GM03348 (cell line): Measurements from ENCODE around the gene SMIM35.
"Not testable (repeated sequence)": the region's sequence is repeated elsewhere in the genome, so short reads cannot be mapped to it uniquely, and the experiment has no call there.

ENCODE experiments used
- DNase-seq: peaks from one replicate; pipeline ENCODE4 v3.0.0; 2012; ENCODE audit warnings: low spot score

The SMIM35 gene

DNA sequence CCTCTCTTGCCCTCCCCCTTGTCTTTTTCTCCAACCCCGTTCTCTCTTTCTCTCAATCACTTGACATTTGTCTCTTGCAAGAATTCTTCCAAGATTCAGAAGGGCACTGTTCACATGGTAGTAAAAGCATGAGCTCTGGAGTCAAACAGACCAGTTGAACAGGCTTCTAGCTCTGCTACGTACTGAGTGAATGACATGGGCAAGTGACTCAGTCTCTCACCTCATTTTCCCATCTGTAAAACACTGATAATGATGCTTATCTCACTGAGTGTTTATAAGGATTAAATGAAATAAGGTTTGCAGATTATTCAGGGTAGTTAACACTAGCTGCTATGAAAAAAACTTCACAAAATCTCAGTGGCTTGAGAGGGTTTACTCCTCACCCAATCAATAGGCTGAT, 106.5 kb downstream of the SMIM35 start:
- no peak for DNase-seq

- no peak for DNase-seq
These were observed 107.1 kb downstream of the SMIM35 start for GRCh38 chr11:117979481-117980211.

DNA sequence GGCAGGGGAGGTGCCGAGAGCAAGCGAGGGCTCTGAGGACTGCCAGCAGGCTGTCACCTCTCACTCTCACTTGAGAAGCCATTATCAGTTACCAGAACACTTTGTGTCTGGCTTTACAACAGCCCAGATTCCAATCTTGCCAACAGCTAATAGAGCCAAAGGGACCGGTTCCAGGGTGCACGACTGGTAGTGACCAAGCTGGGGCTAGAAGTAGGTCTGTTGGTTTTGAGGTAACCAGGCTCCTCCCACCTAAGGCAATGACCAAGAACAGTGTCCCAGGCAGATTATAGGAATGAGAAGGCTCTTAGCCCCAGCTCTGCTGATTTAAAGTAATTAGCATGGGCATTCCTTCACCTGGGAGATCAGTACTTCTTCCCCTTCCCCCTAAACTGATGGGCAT, 107.8 kb downstream of the SMIM35 start:
- DNase-seq: no peak

DNA sequence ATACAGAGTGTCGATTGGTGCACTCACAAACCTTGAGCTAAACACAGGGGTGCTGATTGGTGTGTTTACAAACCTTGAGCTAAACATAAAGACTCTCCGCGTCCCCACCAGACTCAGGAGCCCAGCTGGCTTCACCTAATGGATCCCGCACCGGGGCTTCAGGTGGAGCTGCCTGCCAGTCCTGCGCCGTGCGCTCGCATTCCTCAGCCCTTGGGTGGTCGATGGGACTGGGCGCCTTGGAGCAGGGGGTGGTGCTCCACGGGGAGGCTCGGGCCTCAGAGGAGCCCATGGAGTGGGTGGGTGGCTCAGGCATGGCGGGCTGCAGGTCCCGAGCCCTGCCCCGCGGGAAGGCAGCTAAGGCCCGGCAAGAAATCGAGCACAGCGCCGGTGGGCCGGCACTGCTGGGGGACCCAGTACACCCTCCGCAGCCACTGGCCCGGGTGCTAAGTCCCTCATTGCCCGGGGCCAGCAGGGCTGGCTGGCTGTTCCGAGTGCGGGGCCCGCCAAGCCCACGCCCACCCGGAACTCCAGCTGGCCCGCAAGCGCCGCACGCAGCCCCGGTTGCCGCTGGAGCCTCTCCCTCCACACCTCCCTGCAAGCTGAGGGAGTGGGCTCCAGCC, 108.4 kb downstream of the SMIM35 start:
- DNase-seq: not testable (repeated sequence)

DNA sequence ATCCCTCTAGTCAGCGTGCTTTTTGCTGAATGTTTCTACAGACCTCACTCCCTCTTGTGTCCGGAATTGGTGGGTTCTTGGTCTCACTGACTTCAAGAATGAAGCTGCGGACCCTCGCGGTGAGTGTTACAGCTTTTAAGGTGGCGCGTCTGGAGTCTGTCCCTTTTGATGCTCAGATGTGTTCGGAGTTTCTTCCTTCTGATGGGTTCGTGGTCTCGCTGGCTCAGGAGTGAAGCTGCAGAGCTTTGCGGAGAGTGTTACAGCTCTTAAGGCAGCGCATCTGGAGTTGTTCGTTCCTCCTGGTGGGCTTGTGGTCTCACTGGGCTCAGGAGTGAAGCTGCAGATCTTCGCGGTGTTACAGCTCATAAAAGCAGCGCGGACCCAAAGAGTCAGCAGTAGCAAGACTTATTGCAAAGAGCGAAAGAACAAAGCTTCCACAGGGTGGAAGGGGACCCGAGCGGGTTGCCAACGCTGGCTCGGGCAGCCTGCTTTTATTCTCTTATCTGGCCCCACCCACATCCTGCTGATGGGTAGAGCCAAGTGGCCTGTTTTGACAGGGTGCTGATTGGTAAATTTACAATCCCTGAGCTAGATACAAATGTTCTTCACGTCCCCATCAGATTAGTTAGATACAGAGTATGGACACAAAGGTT, 109.0 kb downstream of the SMIM35 start:
- DNase-seq: not testable (repeated sequence)

DNA sequence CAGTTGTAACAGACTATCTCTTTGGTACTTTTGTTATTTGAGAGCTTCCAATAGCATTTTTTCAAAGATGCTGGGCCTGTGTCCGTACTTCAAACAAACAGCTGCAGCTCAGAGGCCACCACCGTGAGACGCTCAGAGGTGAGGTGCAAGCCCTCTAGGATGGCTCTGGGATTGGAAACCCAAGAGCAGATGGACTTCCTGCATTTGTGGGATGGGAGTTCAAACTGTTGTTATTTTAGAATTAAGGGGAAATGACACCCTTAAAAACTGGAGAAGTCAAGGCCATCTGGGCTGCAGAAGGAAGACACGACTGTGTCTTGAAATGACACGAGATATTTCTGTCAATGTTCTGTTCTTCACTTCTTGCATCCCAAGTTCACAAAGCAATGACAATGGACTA, 109.7 kb downstream of the SMIM35 start:
- no peak for DNase-seq

DNA sequence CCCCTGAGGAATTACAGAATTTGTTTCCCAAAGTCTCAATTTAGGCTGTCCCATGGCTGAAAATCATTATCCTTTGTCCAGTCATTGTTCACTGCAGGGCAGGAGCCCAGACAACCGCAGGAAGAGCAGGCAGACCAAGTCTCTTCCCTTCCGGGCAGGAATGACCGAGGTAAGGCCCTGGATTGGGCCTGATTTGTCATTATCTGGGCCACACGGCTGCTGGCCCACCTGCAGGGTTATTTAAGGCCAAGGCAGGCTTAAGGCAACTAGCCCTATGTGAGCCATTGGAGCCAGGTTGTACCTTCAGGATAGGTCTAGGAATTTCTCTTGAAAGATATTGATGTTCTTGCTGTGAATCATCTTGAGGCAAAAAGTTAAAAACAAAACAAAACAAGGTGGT, 110.3 kb downstream of the SMIM35 start:
- DNase-seq: no peak

DNA sequence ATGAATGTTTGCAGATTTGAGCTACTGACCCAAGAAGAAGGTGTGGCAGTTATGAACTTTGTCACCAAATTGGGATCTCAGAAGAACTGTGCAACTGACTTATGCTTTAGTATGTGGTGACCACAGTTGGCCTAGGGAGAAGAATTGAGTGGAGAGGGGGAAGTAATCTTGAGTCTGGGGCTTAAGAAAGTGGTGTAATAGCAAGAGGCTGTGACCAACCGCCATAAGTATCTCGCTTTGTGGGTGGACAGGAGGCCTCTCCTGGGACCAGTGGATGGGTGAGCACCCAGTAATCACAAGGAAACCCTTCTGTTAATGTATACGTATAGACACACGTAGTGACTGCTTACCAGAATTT, 113.3 kb downstream of the SMIM35 start:
- DNase-seq: no peak

GRCh38 chr11:117972629-117973502, 113.9 kb downstream of the SMIM35 start:
- DNase-seq: no peak

DNA sequence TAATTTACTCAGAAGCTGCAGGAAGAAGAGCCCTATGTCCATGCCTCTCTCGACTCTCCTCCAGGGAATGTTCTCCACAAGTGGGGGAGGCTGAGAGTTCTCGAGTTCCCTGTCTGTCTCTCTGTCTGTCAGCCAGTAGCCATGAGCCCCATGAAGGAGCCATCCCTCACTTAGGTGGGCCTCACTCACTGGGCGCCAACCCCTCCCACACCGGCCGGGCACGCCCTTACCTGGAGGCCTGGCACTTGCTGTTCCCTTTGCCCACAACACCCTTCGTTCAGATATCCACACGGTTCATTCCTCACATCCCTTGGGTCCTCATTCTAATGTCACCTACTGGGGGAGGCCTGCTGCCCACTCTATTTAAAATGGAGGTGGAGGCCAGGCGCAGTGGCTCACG, 114.7 kb downstream of the SMIM35 start:
- no peak for DNase-seq

DNA sequence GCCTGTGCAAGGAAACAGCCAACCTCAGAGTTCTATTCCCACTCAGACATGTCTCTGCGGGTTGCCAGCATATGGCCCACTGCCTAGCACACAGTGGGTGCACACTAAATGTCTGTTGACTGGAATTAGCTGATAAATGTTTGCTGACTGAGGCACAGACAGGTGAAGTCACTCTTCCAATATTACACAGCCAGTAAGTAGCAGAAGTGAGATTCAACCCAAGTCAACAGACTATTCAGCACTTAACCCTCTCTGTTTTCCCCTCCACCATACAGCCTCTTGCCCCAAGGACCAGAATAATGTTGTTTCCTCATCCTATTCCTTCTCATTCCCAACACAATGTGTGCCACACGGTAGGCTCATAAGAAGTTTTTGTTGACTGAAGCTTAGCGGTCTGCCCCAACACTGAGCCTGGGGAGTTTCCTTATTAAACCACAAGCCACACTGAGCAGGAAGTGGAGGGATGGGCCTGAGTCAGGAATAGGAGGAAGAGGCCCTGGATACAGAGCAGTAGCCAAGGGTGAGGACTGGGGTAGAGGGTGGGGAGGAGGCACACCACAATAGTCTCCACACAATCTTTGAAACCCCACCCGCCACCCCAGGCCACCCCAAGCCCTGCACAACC, 116.3 kb downstream of the SMIM35 start:
- DNase-seq: no peak

- DNase-seq: no peak
These were observed 117.4 kb downstream of the SMIM35 start for GRCh38 chr11:117969160-117969991.

- no peak for DNase-seq
These were observed 119.9 kb downstream of the SMIM35 start for GRCh38 chr11:117966908-117967307.

DNA sequence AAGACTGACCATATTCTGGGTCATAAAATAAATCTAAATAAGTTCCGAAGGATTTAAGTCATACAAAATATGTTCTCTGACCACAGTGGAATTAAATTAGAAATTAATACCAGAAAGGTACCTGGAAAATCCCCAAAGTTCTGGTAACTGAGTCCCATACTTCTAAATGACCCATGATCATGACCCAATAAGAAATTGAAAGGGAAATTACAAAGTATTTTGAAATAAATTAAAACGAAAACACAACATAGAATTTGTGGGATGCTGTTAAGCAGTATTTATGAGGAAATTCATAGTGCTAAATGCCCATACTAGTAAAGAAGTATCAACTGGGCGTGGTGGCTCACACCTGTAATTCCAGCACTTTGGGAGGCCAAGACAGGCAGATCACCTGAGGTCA, 123.9 kb downstream of the SMIM35 start:
- DNase-seq: no peak

- DNase-seq: no peak
These were observed 124.9 kb downstream of the SMIM35 start for GRCh38 chr11:117961896-117962295.

GRCh38 chr11:117960406-117960805, 126.4 kb downstream of the SMIM35 start:
- no peak for DNase-seq

DNA sequence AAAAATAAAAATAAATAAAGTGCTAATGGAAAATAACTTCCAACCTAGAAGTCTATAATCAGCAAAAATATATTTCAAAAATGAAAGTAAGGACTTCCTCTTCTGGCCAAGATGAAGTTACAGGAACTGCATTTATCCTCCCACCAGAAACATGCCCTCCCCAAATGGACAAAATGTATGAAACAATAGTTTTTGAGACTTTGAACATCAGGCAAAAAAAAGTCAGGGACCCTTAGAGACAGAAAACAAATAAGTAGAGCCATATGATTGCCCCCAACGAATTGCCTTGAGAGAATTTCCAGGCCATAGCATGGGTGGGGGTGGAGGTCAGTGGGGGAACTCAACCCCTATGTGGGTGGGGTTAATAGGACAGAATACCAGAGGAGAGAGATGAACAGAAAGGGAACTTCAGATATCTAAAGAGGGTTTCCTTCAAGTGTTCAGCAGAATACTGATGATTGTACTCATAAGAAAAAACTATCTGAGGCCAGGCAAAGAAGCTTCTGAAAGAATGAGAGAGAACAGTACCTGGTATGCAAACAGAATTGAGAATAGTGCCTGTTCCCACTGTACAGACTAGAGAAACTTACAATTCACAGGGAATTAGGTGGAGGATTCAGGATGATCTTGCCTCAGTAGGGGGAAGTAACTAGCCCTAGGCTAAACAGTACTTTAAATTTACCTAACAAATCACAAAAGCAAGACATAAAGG, 127.2 kb downstream of the SMIM35 start:
- no peak for DNase-seq

GRCh38 chr11:117958949-117959348, 127.8 kb downstream of the SMIM35 start:
- no peak for DNase-seq
